Fibroblast of pulmonary artery (primary cell): ENCODE results near the gene MKX.

Source experiments
- DNase-seq: peaks from one replicate; pipeline ENCODE4 v3.0.0-alpha.2; 2010; ENCODE audit warnings: low read depth
- H3K4me3 ChIP-seq: replicated peaks from 2 replicates; pipeline ENCODE4 v1.5.1; 2011; ENCODE audit warnings: low read depth, mild to moderate bottlenecking, control low read depth, low read length, moderate library complexity
- CTCF ChIP-seq: IDR thresholded peaks from 2 replicates; pipeline ENCODE4 v1.5.1; 2011; ENCODE audit warnings: mild to moderate bottlenecking, control low read depth, low read length, inconsistent platforms; ENCODE audit errors: missing control alignments

MKX gene

GRCh38 chr10:27660268-27660667 lies 85.4 kb downstream of the MKX start:
- DNase-seq: no peak
- TF ChIP-seq CTCF: no peak
- H3K4me3 ChIP-seq: no peak overlapping the region

- H3K4me3 ChIP-seq: no peak overlapping the region
- no peak for DNase-seq
- TF ChIP-seq CTCF: no peak
Measured at GRCh38 chr10:27659786-27660185, 85.8 kb downstream of the MKX start.

GRCh38 chr10:27658788-27659187 lies 86.8 kb downstream of the MKX start:
- H3K4me3 ChIP-seq: no peak overlapping the region
- TF ChIP-seq CTCF: no peak
- no peak for DNase-seq

- TF ChIP-seq CTCF: no peak
- no peak for DNase-seq
- no peak overlapping the region for H3K4me3 ChIP-seq
Measured at GRCh38 chr10:27655296-27655695, 90.3 kb downstream of the MKX start.

- H3K4me3 ChIP-seq: no peak overlapping the region
- no peak for TF ChIP-seq CTCF
- DNase-seq: no peak
Measured at GRCh38 chr10:27654284-27654683, 91.3 kb downstream of the MKX start.

- H3K4me3 ChIP-seq: no peak overlapping the region
- TF ChIP-seq CTCF: no peak
- no peak for DNase-seq
Measured at GRCh38 chr10:27646604-27647175, 98.9 kb downstream of the MKX start.

- H3K4me3 ChIP-seq: no peak overlapping the region
- no peak for TF ChIP-seq CTCF
- DNase-seq: peak; percentile 8
Measured at GRCh38 chr10:27646194-27646593, 99.4 kb downstream of the MKX start.
